ENCODE measurements around the gene PTPN3.

DNA sequence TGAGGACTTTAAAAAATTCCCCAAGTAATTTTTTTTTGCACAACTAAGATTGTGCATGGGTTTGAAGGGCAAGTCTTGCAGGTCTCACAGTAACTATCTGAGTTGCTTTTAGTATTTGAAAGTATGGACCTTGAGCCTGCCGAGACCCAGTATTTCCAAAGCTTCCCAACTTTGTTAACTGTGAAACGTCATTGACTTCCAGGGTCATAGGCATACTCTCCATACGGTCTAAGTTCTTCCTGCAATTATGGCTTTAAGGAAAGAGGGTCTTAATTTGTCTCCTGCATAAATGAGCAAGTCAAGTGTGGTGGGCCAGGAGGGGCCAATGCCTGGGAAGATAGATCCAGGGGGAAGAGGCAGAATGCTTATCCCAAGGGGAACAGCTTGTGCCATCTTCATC is 153.2 kb downstream of the PTPN3 start:
- TF ChIP-seq, protein P1, sequence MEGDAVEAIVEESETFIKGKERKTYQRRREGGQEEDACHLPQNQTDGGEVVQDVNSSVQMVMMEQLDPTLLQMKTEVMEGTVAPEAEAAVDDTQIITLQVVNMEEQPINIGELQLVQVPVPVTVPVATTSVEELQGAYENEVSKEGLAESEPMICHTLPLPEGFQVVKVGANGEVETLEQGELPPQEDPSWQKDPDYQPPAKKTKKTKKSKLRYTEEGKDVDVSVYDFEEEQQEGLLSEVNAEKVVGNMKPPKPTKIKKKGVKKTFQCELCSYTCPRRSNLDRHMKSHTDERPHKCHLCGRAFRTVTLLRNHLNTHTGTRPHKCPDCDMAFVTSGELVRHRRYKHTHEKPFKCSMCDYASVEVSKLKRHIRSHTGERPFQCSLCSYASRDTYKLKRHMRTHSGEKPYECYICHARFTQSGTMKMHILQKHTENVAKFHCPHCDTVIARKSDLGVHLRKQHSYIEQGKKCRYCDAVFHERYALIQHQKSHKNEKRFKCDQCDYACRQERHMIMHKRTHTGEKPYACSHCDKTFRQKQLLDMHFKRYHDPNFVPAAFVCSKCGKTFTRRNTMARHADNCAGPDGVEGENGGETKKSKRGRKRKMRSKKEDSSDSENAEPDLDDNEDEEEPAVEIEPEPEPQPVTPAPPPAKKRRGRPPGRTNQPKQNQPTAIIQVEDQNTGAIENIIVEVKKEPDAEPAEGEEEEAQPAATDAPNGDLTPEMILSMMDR (IDR thresholded peaks at IDR 0.05 in 2 of 3, conservative IDR thresholded peaks at IDR 0.05 in 1 of 3; ENCODE audit: borderline replicate concordance in 1 of 3, insufficient read depth in 1 of 3, low read depth in 2 of 3, low read length in 2 of 3): no peak
- TF ChIP-seq SP1 (IDR thresholded peaks at IDR 0.05; ENCODE audit: low read depth): no peak
- no peak for TF ChIP-seq POLR2AphosphoS5 (IDR thresholded peaks at IDR 0.05; ENCODE audit: low read depth, low read length)
- no peak for TF ChIP-seq JUND (IDR thresholded peaks at IDR 0.05)
- no peak for TF ChIP-seq EGR1 (IDR thresholded peaks at IDR 0.05; ENCODE audit: low read depth)
- TF ChIP-seq, protein P2, sequence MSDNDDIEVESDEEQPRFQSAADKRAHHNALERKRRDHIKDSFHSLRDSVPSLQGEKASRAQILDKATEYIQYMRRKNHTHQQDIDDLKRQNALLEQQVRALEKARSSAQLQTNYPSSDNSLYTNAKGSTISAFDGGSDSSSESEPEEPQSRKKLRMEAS (IDR thresholded peaks at IDR 0.05): no peak
- TF ChIP-seq POLR2A (IDR thresholded peaks at IDR 0.05; ENCODE audit: borderline replicate concordance, extremely low read depth, insufficient read depth, insufficient read length): no peak
- no peak for TF ChIP-seq SRF (IDR thresholded peaks at IDR 0.05; ENCODE audit: low read depth)
- TF ChIP-seq EZH2 (IDR thresholded peaks at IDR 0.05): no peak
- TF ChIP-seq, protein P3, sequence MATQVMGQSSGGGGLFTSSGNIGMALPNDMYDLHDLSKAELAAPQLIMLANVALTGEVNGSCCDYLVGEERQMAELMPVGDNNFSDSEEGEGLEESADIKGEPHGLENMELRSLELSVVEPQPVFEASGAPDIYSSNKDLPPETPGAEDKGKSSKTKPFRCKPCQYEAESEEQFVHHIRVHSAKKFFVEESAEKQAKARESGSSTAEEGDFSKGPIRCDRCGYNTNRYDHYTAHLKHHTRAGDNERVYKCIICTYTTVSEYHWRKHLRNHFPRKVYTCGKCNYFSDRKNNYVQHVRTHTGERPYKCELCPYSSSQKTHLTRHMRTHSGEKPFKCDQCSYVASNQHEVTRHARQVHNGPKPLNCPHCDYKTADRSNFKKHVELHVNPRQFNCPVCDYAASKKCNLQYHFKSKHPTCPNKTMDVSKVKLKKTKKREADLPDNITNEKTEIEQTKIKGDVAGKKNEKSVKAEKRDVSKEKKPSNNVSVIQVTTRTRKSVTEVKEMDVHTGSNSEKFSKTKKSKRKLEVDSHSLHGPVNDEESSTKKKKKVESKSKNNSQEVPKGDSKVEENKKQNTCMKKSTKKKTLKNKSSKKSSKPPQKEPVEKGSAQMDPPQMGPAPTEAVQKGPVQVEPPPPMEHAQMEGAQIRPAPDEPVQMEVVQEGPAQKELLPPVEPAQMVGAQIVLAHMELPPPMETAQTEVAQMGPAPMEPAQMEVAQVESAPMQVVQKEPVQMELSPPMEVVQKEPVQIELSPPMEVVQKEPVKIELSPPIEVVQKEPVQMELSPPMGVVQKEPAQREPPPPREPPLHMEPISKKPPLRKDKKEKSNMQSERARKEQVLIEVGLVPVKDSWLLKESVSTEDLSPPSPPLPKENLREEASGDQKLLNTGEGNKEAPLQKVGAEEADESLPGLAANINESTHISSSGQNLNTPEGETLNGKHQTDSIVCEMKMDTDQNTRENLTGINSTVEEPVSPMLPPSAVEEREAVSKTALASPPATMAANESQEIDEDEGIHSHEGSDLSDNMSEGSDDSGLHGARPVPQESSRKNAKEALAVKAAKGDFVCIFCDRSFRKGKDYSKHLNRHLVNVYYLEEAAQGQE (IDR thresholded peaks at IDR 0.05; ENCODE audit: low read depth): no peak
- TF ChIP-seq ELF1 (IDR thresholded peaks at IDR 0.05; ENCODE audit: borderline replicate concordance, low read depth): no peak

All from HCT116 (cell line).